BJ (cell line): ENCODE measurements around the gene CDK19. TPM values are rescaled to one million over a fixed set of nuclear protein-coding genes. Genes with fewer than 3 reads are reported as not detected.

Experiments used
- CTCF ChIA-PET: fragments of 350-600 bp; formaldehyde crosslinking; extraction: SDS; loops from one replicate; lab custom pipeline; 2021; ENCODE audit warnings: antibody characterized with exemption, inconsistent platforms; lab: Yijun Ruan, JAX
- POLR2A ChIA-PET: fragments of 300-600 bp; sonication (Branson Sonifier 250); formaldehyde crosslinking; extraction: SDS; loops from one replicate; lab custom pipeline; 2021; ENCODE audit warnings: antibody characterized with exemption; lab: Charles Lee
- DNase-seq: peaks from one replicate; pipeline ENCODE4 v3.0.0-alpha.2; 2011; ENCODE audit warnings: low read depth
- H3K27me3 ChIP-seq: 2 replicates; pipeline ENCODE4 v1.6.0; 2011; ENCODE audit warnings: low read length; ENCODE audit not compliant: control insufficient read depth, insufficient read depth
- H3K36me3 ChIP-seq: 2 replicates; pipeline ENCODE4 v1.5.1; 2011; ENCODE audit warnings: low read length; ENCODE audit not compliant: control insufficient read depth, insufficient read depth
- H3K4me3 ChIP-seq: 2 replicates; pipeline ENCODE4 v1.5.1; 2011; ENCODE audit warnings: low read depth, mild to moderate bottlenecking, control low read depth, low read length
- CTCF ChIP-seq: IDR thresholded peaks from 2 replicates; pipeline ENCODE4 v1.5.1; 2011; ENCODE audit warnings: low read depth, mild to moderate bottlenecking, control low read depth, inconsistent platforms, low read length, moderate library complexity; ENCODE audit not compliant: insufficient read depth
- polyA plus RNA-seq: library from polyadenylated mRNA; depleted of rRNA; stranded (reverse); fragments of >200 nt; gene quantifications from 2 replicates; pipeline ENCODE4 v1.2.3, GENCODE V29; 2011

The CDK19 gene
- polyA plus RNA-seq, 1 experiment: 11.5 TPM

DNA sequence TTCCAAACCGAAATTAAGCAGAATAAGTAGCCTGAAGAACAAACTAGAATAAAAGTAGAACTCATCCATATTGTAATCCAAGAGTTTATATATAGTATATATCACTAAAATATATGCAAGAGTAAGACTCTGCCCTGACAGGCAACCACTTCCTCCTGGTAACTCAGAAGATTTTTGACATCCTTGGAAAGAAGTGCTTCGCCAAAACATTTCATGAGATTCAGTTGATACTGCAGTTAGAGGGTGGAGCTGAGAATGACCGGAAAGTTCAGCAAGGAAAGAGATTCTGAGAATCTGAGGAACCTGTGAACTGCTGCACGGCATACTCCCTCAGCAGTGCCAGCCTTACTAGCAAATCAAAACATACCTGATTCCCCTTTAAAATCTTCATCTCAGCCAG lies 79.6 kb downstream of the CDK19 start:
- Histone ChIP-seq H3K27me3 (no peaks in the 10 kb centered on the region), H3K36me3 (peaks cover 2% of the 10 kb centered on the region; the same call in 1 of the 2 replicates), H3K4me3 (no peak overlapping the region)
- DNase-seq: no peak
- TF ChIP-seq CTCF: no peak
- ChIA-PET CTCF (no interaction called here), POLR2A (no interaction called here)

GRCh38 chr6:110731898-110732297 lies 83.4 kb downstream of the CDK19 start:
- POLR2A ChIA-PET: no interaction called here
- H3K4me3 ChIP-seq: no peak overlapping the region
- CTCF ChIA-PET: interaction anchor here (0.6 to 1.4 kb wide), 2 partner anchors 9 to 49 kb away, joined by 3 to 4 read pairs; no protein-coding TSS in a partner anchor

GRCh38 chr6:110731196-110731595 lies 84.1 kb downstream of the CDK19 start:
- no peak for TF ChIP-seq CTCF
- peaks cover 2% of the 10 kb centered on the region; the same call in 1 of the 2 replicates for H3K36me3 ChIP-seq
- H3K4me3 ChIP-seq: no peak overlapping the region
- CTCF ChIA-PET: interaction anchor here (0.8 to 1.4 kb wide), 2 partner anchors 10 to 49 kb away, joined by 3 to 4 read pairs; no protein-coding TSS in a partner anchor
- no peak for DNase-seq
- no peaks in the 10 kb centered on the region for H3K27me3 ChIP-seq
- POLR2A ChIA-PET: no interaction called here

More at GRCh38 chr6:110731898-110732297, 83.4 kb downstream of the CDK19 start:
- Histone ChIP-seq H3K27me3 (no peaks in the 10 kb centered on the region), H3K36me3 (peaks cover 2% of the 10 kb centered on the region; the same call in 1 of the 2 replicates)
- DNase-seq: no peak
- TF ChIP-seq CTCF: no peak

DNA sequence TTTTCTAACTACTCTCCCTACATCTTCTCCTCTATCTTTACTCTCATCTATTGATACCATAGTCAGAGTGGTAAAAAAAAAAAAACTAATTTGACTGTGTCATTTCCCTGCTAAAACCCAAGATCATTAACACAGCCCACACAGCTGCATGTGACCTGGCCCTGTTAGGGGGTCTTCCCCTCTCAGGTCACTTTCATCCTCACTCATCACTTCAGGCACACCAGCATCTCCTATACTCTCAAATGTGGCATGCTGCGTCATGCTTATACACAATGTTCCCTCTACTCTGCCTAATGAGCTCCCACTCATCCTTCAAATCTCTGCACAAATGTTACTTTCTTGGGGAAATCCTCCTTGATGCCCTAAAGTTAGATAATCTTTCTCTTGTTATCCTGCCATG lies 86.8 kb downstream of the CDK19 start:
- H3K36me3 ChIP-seq: no peaks in the 10 kb centered on the region
- CTCF ChIA-PET: no interaction called here
- DNase-seq: no peak
- TF ChIP-seq CTCF: no peak
- H3K4me3 ChIP-seq: no peak overlapping the region
- POLR2A ChIA-PET: no interaction called here
- H3K27me3 ChIP-seq: no peaks in the 10 kb centered on the region

DNA sequence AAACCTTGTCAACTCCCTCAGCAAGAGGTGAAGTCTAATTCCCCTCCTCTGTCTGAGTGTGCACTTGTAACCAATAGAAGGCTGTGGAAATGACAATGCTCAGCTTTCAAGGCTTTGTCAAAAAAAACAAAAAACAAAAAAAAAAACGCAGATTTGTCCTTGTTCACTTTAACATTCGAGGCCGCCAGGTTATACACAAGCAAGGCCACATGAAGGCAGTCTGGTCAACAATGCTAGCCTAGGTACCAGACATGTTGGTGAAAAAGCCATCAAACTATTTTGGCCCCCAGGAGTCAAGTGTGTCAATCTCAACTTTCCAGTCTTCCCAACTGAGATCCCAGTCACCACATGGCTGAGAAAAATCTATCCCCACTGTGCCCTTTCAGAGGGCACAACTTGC lies 92.3 kb downstream of the CDK19 start:
- Histone ChIP-seq H3K36me3 (no peaks in the 10 kb centered on the region), H3K4me3 (no peak overlapping the region), H3K27me3 (no peaks in the 10 kb centered on the region)
- TF ChIP-seq CTCF: no peak
- DNase-seq: no peak
- POLR2A ChIA-PET: no interaction called here
- CTCF ChIA-PET: interaction anchor here (0.6 to 0.7 kb wide), 2 partner anchors 9 to 52 kb away, joined by 3 to 6 read pairs; no protein-coding TSS in a partner anchor
